Naive thymus-derived CD4-positive, alpha-beta T cell (primary cell): ENCODE results near the gene PTPRM. TPM values are rescaled to one million over a fixed set of nuclear protein-coding genes. Genes with fewer than 3 reads are reported as not detected.

Source experiments
- ATAC-seq: fragments of 150-1000 bp; cut with Tn5 transposase; 2 replicates; pipeline ENCODE4 v1.10.0; 2021; ENCODE audit warnings: mild to moderate bottlenecking, moderate library complexity
- CTCF ChIA-PET: fragments of 350-600 bp; sonication (Branson Sonifier 250); formaldehyde crosslinking; loops from one replicate; lab custom pipeline; 2021; ENCODE audit warnings: antibody characterized with exemption; lab: Charles Lee
- POLR2A ChIA-PET: fragments of 350-600 bp; sonication (Branson Sonifier 250); formaldehyde crosslinking; loops from one replicate; lab custom pipeline; 2021; ENCODE audit warnings: antibody characterized with exemption, inconsistent platforms; lab: Charles Lee
- DNase-seq, 9 donors: peaks; one replicate each; pipeline versions ENCODE4 v3.0.0 to v3.0.0-alpha.2; 2020 to 2022; ENCODE audit warnings: mixed read lengths in 1 of 9
- H3K27ac ChIP-seq: one replicate; pipeline ENCODE4 v1.7.0; 2013; ENCODE audit warnings: mild to moderate bottlenecking, low read depth, low read length, moderate library complexity
- H3K27me3 ChIP-seq, 2 donors: one replicate each; pipeline ENCODE4 v1.7.0; 2013; ENCODE audit warnings: low read length in 2 of 2, mild to moderate bottlenecking in 2 of 2, moderate library complexity in 2 of 2; ENCODE audit not compliant: control insufficient read depth in 2 of 2, insufficient read depth in 2 of 2
- H3K36me3 ChIP-seq, 3 experiments: 1 replicate in 2 of 3; 2 replicates in 1 of 3; pipeline ENCODE4 v1.7.0; 2013; ENCODE audit warnings: low read length in 3 of 3, mild to moderate bottlenecking in 3 of 3, moderate library complexity in 1 of 3; ENCODE audit not compliant: insufficient read depth in 3 of 3, control insufficient read depth in 2 of 3
- H3K4me1 ChIP-seq, 2 donors: one replicate each; pipeline ENCODE4 v1.7.0; 2013; ENCODE audit warnings: low read length in 2 of 2, mild to moderate bottlenecking in 2 of 2, moderate library complexity in 1 of 2; ENCODE audit not compliant: control insufficient read depth in 2 of 2, insufficient read depth in 2 of 2
- H3K4me3 ChIP-seq: 2 replicates; pipeline ENCODE4 v1.7.0; 2013; ENCODE audit warnings: mild to moderate bottlenecking, low read length
- H3K9me3 ChIP-seq, 3 experiments: 1 replicate in 2 of 3; 2 replicates in 1 of 3; pipeline ENCODE4 v1.7.0; 2013; ENCODE audit warnings: low read length in 3 of 3; ENCODE audit not compliant: control insufficient read depth in 2 of 3
- H3K27ac Mint-ChIP-seq, 9 donors: one replicate each; pipeline ENCODE4 v1.8.0; 2020 to 2022; ENCODE audit warnings: mixed read lengths in 9 of 9, mild to moderate bottlenecking in 8 of 9, moderate library complexity in 5 of 9, inconsistent platforms in 2 of 9
- H3K27me3 Mint-ChIP-seq, 5 donors: one replicate each; pipeline ENCODE4 v1.8.0; 2021 to 2022; ENCODE audit warnings: mixed read lengths in 5 of 5, mild to moderate bottlenecking in 1 of 5
- H3K36me3 Mint-ChIP-seq, 5 donors: one replicate each; pipeline ENCODE4 v1.8.0; 2020 to 2022; ENCODE audit warnings: mixed read lengths in 5 of 5, mild to moderate bottlenecking in 3 of 5, inconsistent platforms in 1 of 5
- H3K4me1 Mint-ChIP-seq, 7 donors: one replicate each; pipeline ENCODE4 v1.8.0; 2020 to 2022; ENCODE audit warnings: mixed read lengths in 7 of 7, mild to moderate bottlenecking in 3 of 7, inconsistent platforms in 1 of 7
- H3K4me3 Mint-ChIP-seq, 10 donors: one replicate each; pipeline ENCODE4 v1.8.0; 2020 to 2022; ENCODE audit warnings: mild to moderate bottlenecking in 10 of 10, mixed read lengths in 10 of 10, moderate library complexity in 6 of 10, inconsistent platforms in 2 of 10
- H3K9me3 Mint-ChIP-seq, 11 donors: one replicate each; pipeline ENCODE4 v1.8.0; 2020 to 2022; ENCODE audit warnings: mixed read lengths in 11 of 11, mild to moderate bottlenecking in 4 of 11, inconsistent platforms in 1 of 11, moderate library complexity in 1 of 11
- intact Hi-C, 2 donors: fragments of 100-400 bp; cut with micrococcal nuclease; formaldehyde crosslinking; loops; one replicate each; pipeline ENCODE4 v1.15.1; 2023
- polyA plus RNA-seq, 2 donors: library from polyadenylated mRNA; unstranded; fragments of 300-500 nt; fragmentation: Illumina TruSeq; gene quantifications; one replicate each; pipeline ENCODE4 v1.2.3, GENCODE V29; 2021
- total RNA-seq, 6 experiments: library from RNA in 5 of 6; stranded (reverse) in 5 of 6; gene quantifications; 1 replicate in 5 of 6; 2 replicates in 1 of 6; pipeline ENCODE4 v1.2.3 and lab custom pipeline; 2021 to 2026

The PTPRM gene
- total and polyA plus RNA-seq, 7 experiments from 2014 or later = 3.8 to 21.2 (median 8.4) TPM

DNA sequence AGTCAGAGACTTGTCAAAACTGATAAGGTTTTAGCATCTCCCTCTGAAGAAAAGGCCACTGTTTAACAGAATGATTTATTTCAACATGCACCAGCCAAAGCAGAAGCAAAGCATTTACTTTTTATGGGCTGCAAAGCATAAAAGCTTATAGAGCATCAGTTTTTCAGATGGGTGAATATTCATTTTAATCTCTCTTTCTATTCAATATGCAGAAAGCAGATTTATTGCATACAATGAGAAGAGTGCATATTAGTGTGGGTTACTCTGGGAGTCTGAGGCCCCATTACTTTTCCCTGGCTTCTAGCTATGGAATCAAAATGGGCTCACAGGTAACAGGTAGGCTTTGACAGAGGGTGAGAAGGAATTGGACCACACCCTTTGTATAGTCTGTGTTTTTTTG lies 9.0 kb downstream of the PTPRM start:
- no peak for ATAC-seq
- CTCF ChIA-PET = no interaction called here
- H3K9me3 ChIP-seq = no peaks in the 10 kb centered on the region

DNA sequence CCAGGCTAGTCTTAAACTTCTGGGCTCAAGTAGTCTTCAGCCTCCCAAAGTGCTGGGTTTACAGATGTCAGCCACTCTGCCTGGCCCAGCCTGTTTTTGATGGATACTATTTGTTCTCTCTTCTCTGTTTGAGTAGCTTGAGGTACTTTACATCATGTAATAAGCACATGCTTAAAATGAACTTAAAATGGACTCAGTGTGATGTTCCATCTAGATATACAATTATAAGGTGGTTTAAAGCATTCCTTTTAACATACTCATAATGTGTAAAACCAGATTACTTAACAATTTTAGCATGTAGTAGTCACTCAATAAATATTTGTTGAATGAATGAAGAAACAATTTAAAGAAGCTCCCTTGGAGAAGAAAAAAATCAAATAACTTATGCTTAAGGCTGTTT lies 9.6 kb downstream of the PTPRM start:
- intact Hi-C loops = no loop called here
- Mint-ChIP-seq H3K36me3 (no peaks in the 10 kb centered on the region), H3K4me1 (peaks cover 0 to 4% (median 0%) of the 10 kb centered on the region in 7 donors), H3K27ac (no peak overlapping the region), H3K27me3 (peaks cover 2 to 19% (median 10%) of the 10 kb centered on the region in 5 donors), H3K4me3 (no peak overlapping the region), H3K9me3 (peaks cover 0 to 3% (median 0%) of the 10 kb centered on the region in 11 donors)
- no peaks in the 10 kb centered on the region for H3K4me1 ChIP-seq
- no peak overlapping the region for H3K4me3 ChIP-seq
- no peaks in the 10 kb centered on the region for H3K27me3 ChIP-seq
- no peak overlapping the region for H3K27ac ChIP-seq
- CTCF ChIA-PET = no interaction called here
- ATAC-seq (no peak), DNase-seq (no peak)
- H3K36me3 ChIP-seq = no peaks in the 10 kb centered on the region
- no peaks in the 10 kb centered on the region for H3K9me3 ChIP-seq
- POLR2A ChIA-PET = no interaction called here

More for the DNA sequence above, 9.0 kb downstream of the PTPRM start:
- Mint-ChIP-seq H3K27me3 (peaks cover 4 to 22% (median 15%) of the 10 kb centered on the region in 5 donors), H3K9me3 (peaks cover 0 to 3% (median 0%) of the 10 kb centered on the region in 11 donors), H3K36me3 (no peaks in the 10 kb centered on the region), H3K4me1 (peaks cover 0 to 4% (median 0%) of the 10 kb centered on the region in 7 donors), H3K27ac (no peak overlapping the region), H3K4me3 (no peak overlapping the region)
- Histone ChIP-seq H3K4me3 (no peak overlapping the region), H3K36me3 (no peaks in the 10 kb centered on the region), H3K4me1 (no peaks in the 10 kb centered on the region), H3K27ac (no peak overlapping the region), H3K27me3 (no peaks in the 10 kb centered on the region)
- intact Hi-C loops = no loop called here
- DNase-seq = no peak
- POLR2A ChIA-PET = no interaction called here

- H3K36me3 ChIP-seq = no peaks in the 10 kb centered on the region
- no peaks in the 10 kb centered on the region for H3K4me1 ChIP-seq
- ATAC-seq (no peak), DNase-seq (no peak)
- no peak overlapping the region for H3K4me3 Mint-ChIP-seq
- no peaks in the 10 kb centered on the region for H3K36me3 Mint-ChIP-seq
- POLR2A ChIA-PET = no interaction called here
- intact Hi-C loops = no loop called here
- no peak overlapping the region for H3K27ac ChIP-seq
- H3K9me3 ChIP-seq = no peaks in the 10 kb centered on the region
- H3K4me3 ChIP-seq = no peak overlapping the region
- H3K27ac Mint-ChIP-seq = no peak overlapping the region
- no peaks in the 10 kb centered on the region for H3K27me3 ChIP-seq
- peaks cover 2 to 13% (median 5%) of the 10 kb centered on the region in 5 donors for H3K27me3 Mint-ChIP-seq
- H3K4me1 Mint-ChIP-seq = peaks cover 0 to 4% (median 0%) of the 10 kb centered on the region in 7 donors
- peaks cover 0 to 8% (median 0%) of the 10 kb centered on the region in 11 donors for H3K9me3 Mint-ChIP-seq
- CTCF ChIA-PET = no interaction called here
Observed at GRCh38 chr18:7577706-7578105, 10.6 kb downstream of the PTPRM start.

DNA sequence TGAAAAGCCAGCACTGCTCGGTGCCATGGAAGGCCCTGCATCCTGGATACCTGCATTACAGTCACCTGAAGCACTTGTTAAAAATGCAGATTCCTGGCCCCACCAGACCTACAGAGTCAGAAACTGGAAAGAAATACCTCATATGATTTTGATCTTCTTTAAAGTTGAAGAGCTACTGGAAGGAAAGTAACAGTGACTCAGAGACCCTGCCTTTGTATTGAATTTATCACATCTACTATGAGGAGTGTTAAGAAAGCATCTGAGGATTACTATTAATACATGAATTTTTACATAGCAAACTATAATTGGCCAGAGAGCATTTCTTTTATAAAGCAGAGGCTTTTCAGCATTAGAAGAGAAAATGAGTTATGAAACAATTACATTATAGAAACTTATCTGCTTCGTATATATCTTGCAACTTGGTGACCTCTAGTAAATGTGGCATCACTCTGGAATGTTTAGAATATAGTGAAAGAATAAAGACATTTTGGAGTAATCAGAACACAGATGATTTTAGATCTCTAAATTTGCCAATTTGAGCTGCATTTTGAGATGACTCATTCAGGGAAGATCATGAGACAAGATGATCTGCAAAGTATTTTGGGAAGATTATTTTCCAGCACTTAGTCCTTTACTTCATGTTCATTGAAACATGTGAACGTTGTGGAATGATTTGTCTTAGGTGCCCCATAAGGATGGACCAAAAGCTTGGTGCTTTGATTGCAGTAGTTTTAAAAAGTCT lies 12.2 kb downstream of the PTPRM start:
- POLR2A ChIA-PET = no interaction called here
- H3K27me3 Mint-ChIP-seq = peaks cover 0 to 7% (median 0%) of the 10 kb centered on the region in 5 donors
- no peak overlapping the region for H3K4me3 Mint-ChIP-seq
- peaks cover 0 to 4% (median 0%) of the 10 kb centered on the region in 11 donors for H3K9me3 Mint-ChIP-seq
- Histone ChIP-seq H3K4me1 (no peaks in the 10 kb centered on the region), H3K27ac (no peak overlapping the region), H3K27me3 (no peaks in the 10 kb centered on the region), H3K9me3 (no peaks in the 10 kb centered on the region), H3K36me3 (no peaks in the 10 kb centered on the region), H3K4me3 (no peak overlapping the region)
- H3K36me3 Mint-ChIP-seq = no peaks in the 10 kb centered on the region
- CTCF ChIA-PET = no interaction called here
- intact Hi-C loops = no loop called here
- ATAC-seq (no peak), DNase-seq (no peak)
- no peaks in the 10 kb centered on the region for H3K4me1 Mint-ChIP-seq
- no peak overlapping the region for H3K27ac Mint-ChIP-seq

GRCh38 chr18:7579918-7580542 lies 12.9 kb downstream of the PTPRM start:
- H3K9me3 ChIP-seq = no peaks in the 10 kb centered on the region
- H3K4me1 Mint-ChIP-seq = no peaks in the 10 kb centered on the region
- no peaks in the 10 kb centered on the region for H3K27me3 ChIP-seq
- H3K36me3 ChIP-seq = no peaks in the 10 kb centered on the region
- no peaks in the 10 kb centered on the region for H3K4me1 ChIP-seq
- POLR2A ChIA-PET = no interaction called here
- no peak overlapping the region for H3K27ac Mint-ChIP-seq
- peaks cover 0 to 4% (median 0%) of the 10 kb centered on the region in 11 donors for H3K9me3 Mint-ChIP-seq
- CTCF ChIA-PET = no interaction called here
- H3K27ac ChIP-seq = no peak overlapping the region
- intact Hi-C loops = no loop called here
- ATAC-seq (no peak), DNase-seq (no peak)
- no peak overlapping the region for H3K4me3 Mint-ChIP-seq
- H3K27me3 Mint-ChIP-seq = peaks cover 0 to 12% (median 0%) of the 10 kb centered on the region in 5 donors
- no peak overlapping the region for H3K4me3 ChIP-seq
- H3K36me3 Mint-ChIP-seq = no peaks in the 10 kb centered on the region

- no peak overlapping the region for H3K4me3 ChIP-seq
- H3K27ac Mint-ChIP-seq = no peak overlapping the region
- no peaks in the 10 kb centered on the region for H3K36me3 ChIP-seq
- no peak overlapping the region for H3K27ac ChIP-seq
- intact Hi-C loops = no loop called here
- H3K4me1 Mint-ChIP-seq = no peaks in the 10 kb centered on the region
- H3K36me3 Mint-ChIP-seq = no peaks in the 10 kb centered on the region
- DNase-seq (no peak), ATAC-seq (no peak)
- H3K27me3 Mint-ChIP-seq = peaks cover 0 to 14% (median 0%) of the 10 kb centered on the region in 5 donors
- ChIA-PET CTCF (no interaction called here), POLR2A (no interaction called here)
- H3K9me3 Mint-ChIP-seq = peaks cover 0 to 7% (median 0%) of the 10 kb centered on the region in 11 donors
- H3K27me3 ChIP-seq = no peaks in the 10 kb centered on the region
- no peak overlapping the region for H3K4me3 Mint-ChIP-seq
- H3K9me3 ChIP-seq = no peaks in the 10 kb centered on the region
- no peaks in the 10 kb centered on the region for H3K4me1 ChIP-seq
Observed at GRCh38 chr18:7584646-7585275, 17.6 kb downstream of the PTPRM start.
